Stimulated activated CD4-positive, alpha-beta T cell treated with anti-CD3 and anti-CD28 coated beads, Interleukin-15, amount 100 ng/mL, for 1 hour (primary cell): ENCODE data around the gene TBC1D10A.

Experiments
- DNase-seq, 2 donors: peaks; one replicate each; pipeline ENCODE4 v3.0.0-alpha.2; 2020; ENCODE audit warnings: low read depth in 1 of 2, low spot score in 1 of 2

The TBC1D10A gene

DNA sequence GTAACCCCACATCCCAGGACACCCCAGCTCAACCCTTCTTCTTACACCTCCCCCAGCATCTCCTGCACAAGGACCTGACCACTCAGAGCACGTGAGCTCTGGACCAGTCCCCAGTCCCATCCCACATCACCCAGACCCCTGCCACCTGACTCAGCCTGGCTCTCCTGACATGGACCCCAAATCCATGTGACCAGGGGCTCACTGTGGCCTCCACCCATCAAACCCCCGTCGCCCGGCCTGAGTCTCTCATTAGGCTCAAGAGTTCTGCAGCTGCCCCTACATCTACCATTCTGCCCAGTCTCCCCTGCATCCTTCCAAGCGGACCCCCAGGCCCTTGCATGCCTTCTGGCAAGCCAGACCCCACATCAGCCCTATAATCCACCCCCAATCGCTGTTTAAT, 78.3 kb downstream of the TBC1D10A start:
- DNase-seq, result no peak

DNA sequence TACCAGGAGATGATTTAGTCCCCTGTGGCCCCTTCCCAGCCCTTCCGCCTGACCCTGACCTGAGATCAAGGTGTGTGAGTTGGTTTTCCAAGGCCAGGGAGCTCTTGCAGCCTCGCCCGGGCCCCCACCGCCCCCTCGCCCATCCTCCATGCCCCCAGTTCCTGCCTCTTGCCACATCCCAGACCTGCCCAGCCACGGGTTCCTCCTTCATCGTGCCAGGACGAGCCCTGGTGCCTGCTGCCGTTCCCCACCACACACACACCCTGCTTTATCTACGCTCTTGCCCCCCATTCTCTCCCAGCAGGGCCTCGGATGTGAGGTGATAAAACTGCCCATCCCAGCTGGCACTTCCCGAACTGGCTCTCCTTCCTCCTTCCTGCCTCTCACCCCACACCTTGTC, 78.8 kb downstream of the TBC1D10A start:
- DNase-seq, result no peak

DNA sequence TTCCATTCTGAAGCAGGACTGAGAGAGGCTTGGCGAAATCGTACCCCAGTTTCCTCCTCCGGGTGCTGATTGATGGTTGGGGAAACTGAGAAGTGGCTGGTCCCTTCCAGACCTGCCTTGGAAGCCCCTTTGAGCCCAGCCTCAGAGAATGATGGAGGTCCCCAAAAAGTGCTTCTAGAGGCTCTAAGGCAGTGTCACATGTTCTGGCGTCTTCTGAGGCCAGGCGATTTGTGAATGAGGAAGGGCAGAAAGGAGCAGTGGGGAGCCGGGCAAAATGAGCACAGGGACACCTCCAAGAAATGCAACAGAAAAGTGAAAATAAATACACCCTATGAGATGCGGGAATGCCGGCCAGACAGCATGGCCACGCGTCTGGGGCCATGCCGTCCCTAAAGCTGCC, 79.2 kb downstream of the TBC1D10A start:
- no peak for DNase-seq

DNA sequence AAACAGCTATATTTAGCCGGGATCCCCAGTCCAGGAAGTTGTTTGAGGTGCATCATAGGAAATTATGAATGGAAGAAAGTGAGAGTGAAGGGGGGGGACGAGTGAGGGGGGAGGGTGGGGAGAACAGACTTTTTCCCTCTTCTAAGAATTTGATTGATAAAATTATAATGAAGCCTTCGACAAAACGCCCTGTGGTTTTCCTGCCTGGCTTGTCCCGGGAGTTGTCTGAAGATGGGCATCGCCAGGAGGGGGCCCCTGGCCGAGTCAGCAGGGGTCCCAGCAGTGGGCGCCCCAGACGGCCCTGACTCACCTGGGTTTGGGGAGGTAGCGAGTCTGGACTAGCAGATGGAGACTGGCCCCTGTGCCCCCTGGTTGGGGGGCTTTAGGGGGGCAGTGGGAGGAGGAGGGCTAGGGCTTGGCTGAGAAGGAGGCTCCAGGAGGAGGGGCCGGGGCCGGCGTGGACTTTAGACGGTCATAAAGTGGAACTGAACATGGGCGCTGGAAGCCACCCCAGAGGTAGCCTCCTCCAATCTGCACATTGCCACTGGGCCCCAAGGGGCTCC, 79.8 kb downstream of the TBC1D10A start:
- DNase-seq, result no peak

DNA sequence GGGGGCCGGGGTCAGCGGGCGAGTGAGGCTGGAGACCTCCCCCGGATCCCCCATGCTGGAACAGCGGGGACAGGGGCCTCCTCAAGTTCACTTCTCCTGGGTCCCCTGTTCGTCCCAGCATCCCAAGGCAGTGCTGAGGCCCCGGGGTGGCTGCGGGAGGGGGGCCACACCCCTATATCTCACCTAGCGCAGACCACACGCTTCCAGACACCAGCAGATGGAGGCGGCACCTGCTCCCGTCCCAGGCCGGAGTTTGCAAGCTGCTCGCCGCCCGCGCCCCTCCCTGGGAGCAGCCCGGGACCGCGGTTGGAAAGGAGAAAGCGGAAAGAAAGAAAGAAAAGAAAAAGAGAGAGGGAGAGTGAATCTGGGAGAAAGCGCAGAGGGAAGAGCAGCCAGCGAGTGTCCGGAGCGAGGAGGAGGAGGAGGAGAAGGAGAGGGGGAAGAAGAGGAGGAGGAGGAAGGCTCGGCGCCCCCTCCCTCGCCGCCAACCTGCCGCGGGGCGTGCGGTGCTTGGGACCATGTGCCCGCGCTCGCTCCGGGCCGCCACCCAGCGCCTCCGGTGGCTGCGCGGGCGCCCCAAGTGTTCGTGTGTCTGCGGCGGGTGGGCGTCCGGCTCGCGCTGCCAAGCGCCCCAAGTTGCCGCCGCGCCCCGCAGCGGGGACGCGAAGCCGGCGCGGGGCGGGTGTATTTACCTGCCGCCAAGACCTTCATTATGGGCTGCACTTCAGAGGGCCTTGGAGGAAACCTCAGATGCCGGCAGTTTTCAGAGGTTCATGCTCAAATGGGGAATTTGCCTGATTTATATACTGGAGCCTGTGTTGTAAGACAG, 80.5 kb downstream of the TBC1D10A start, which contains the start of gene LIF:
Gene LIF, minus strand, starts transcription at position 775 of the 829 bp plus-strand sequence. Its CDS starts 64 bp downstream, at position 711.
- peak in 1 of 2 donors; percentile 51 for DNase-seq

DNA sequence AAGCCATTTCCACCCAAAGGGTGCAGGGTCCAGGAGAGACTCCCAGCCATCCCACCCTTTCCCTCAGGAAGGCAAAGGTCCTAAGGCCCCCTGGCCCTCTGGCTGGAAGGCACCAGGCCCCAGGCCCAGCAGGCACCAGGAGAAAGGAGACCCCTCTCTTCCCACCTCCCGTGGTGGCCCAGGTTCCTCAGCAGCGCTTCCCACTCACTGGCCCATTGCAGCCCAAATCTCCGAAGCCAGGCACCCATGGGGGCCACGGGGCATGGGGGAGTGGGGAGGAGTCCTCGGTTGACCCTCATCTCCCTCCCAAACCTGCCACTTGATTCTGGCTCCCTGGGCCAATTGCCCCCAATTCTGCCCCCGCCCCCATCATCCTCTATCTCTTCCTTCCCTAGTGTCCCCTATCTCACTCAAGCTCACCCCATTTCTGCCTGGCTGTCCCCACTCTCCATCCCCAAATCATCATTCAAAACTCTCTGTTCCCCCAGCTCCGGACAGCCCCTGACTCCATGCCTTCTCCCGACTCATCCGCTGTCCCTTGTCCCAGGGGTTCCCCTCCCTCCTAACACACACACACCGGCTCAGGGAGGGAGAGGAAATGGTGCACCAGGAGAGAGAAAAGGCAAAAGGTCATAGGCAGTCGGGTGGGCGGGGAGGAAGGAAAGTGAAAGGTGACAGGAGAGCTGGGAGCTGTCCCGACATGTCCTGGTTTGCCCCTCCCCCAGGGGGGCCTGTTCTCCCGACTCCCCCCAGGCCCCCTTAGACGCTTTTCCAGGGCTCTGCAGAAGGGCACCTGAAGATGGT, 81.4 kb downstream of the TBC1D10A start:
- no peak for DNase-seq

DNA sequence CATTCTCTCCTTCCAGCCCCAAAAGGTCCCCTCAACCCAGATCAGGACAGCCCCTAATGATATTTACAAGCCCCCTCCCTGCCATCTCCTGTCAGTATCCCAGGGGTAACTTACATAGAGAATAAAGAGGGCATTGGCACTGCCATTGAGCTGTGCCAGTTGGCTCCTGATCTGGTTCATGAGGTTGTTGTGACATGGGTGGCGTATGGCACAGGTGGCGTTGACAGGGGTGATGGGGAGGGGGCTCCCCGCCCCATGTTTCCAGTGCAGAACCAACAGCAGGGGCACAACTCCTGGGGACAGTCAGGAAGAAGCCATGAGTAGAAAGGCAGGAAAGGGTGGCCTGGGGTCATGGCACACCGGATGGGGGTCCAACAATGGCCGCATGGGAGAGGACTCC, 82.1 kb downstream of the TBC1D10A start:
- no peak for DNase-seq

DNA sequence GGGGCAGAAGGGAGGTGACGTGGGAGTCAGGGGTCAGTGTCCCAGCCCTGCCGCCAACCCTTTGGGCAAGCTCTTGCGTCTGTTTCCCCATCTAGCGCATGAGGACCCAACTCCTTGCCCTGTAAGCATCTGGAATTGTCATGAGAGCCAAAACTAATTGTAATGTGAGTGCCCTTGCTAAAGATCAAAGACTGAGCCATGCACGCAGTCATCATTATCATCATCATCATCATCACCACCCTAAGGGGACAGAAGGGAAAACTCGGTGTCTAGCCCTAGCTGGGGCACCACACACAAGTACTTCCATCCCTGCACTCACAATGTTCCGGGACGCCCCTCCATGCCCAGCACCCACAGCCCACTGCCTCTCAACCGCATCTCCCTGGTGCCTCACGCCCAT, 82.7 kb downstream of the TBC1D10A start:
- no peak for DNase-seq

DNA sequence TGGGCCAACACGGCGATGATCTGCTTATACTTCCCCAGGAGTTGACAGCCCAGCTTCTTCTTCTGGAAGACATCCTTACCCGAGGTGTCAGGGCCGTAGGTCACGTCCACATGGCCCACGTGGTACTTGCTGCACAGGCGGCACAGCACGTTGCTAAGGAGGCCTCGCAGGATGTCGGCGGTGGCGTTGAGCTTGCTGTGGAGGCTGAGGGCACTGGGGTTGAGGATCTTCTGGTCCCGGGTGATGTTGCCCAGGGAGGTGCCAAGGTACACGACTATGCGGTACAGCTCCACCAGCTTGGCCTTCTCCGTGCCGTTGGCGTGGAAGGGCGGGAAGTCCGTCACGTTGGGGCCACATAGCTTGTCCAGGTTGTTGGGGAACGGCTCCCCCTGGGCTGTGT, 83.1 kb downstream of the TBC1D10A start:
- DNase-seq, result no peak
